Kidney epithelial cell (primary cell): ENCODE data around the gene RRP12. TPM values are rescaled to one million over a fixed set of nuclear protein-coding genes. Genes with fewer than 3 reads are reported as not detected.

Experiments used
- DNase-seq: peaks from one replicate; pipeline ENCODE4 v3.0.0-alpha.2; 2010; ENCODE audit warnings: low read depth
- H3K27me3 ChIP-seq: 2 replicates; pipeline ENCODE4 v1.6.0; 2011; ENCODE audit warnings: low read length; ENCODE audit not compliant: control insufficient read depth, insufficient read depth
- H3K36me3 ChIP-seq: 2 replicates; pipeline ENCODE4 v1.5.1; 2011; ENCODE audit warnings: low read length; ENCODE audit not compliant: control insufficient read depth, insufficient read depth
- H3K4me3 ChIP-seq: 2 replicates; pipeline ENCODE4 v1.5.1; 2011; ENCODE audit warnings: low read depth, mild to moderate bottlenecking, control low read depth, low read length
- total RNA-seq: library from RNA; depleted of rRNA; stranded (reverse); fragments of >200 nt; gene quantifications from 2 replicates; pipeline ENCODE4 v1.2.3, GENCODE V29; 2015
- TF ChIP-seq, protein P1 (sequence below): IDR thresholded peaks from 2 replicates; pipeline ENCODE4 v1.5.1; 2011; ENCODE audit warnings: mild to moderate bottlenecking, moderate library complexity, low read length, control low read depth, inconsistent platforms; ENCODE audit not compliant: insufficient read depth, poor library complexity, severe bottlenecking

RRP12 gene
- total RNA-seq, 1 donor from 2014 or later: 42.6 TPM

- TF ChIP-seq, protein P1, sequence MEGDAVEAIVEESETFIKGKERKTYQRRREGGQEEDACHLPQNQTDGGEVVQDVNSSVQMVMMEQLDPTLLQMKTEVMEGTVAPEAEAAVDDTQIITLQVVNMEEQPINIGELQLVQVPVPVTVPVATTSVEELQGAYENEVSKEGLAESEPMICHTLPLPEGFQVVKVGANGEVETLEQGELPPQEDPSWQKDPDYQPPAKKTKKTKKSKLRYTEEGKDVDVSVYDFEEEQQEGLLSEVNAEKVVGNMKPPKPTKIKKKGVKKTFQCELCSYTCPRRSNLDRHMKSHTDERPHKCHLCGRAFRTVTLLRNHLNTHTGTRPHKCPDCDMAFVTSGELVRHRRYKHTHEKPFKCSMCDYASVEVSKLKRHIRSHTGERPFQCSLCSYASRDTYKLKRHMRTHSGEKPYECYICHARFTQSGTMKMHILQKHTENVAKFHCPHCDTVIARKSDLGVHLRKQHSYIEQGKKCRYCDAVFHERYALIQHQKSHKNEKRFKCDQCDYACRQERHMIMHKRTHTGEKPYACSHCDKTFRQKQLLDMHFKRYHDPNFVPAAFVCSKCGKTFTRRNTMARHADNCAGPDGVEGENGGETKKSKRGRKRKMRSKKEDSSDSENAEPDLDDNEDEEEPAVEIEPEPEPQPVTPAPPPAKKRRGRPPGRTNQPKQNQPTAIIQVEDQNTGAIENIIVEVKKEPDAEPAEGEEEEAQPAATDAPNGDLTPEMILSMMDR: no peak
- no peak for DNase-seq
- no peak overlapping the region for H3K4me3 ChIP-seq
- peaks cover 2% of the 10 kb centered on the region for H3K36me3 ChIP-seq
- H3K27me3 ChIP-seq: no peaks in the 10 kb centered on the region
These were observed 20.6 kb downstream of the RRP12 start for GRCh38 chr10:97380516-97380915.

DNA sequence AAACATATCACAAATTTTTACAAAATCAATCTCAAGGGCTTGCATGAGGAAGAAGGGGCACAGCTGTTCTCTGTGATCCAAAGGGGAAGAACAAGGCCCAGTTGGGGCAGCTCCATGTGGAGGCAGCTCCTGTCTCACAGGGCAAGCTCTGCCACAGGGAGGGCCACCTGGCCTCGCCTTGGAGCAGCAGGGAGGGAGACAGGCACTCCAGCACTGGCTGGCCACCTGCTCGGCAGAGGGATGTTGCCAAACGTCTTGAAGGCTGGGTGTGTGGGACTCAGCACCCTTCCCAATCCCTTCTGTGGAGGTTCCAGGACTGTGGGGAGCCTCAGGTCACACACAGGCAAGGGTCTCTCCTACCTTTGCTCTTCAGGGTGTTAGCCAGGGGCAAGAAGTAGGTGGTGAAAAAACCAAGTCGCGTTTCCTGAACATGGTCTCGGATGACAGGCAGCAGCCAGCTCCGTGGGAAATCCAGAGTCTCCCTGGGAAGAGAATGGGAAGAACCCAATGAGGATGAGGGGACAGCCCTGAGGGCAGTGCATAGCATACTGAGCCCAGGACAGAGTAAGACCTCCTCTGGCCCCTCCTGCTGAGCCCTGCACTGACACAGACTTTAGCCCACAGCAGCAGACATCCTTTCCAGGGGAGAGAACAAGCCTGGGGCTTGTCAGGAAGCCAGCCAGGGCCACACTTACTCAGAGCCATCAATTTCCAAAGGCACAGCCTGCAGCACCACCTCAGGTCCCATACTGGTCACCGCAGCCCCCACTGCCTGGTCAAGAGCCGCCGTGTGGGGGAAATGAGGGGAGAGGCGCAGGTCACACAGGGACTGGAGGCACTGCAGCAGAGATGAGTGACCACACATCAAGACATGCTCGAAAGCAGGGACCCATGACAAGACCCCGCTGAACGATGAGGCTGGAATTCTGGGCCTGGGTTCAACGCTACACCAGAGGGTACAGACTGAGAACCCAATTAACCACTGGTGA, 21.9 kb downstream of the RRP12 start:
- Histone ChIP-seq H3K36me3 (no peaks in the 10 kb centered on the region), H3K27me3 (no peaks in the 10 kb centered on the region), H3K4me3 (no peak overlapping the region)
- TF ChIP-seq, protein P1: no peak
- DNase-seq: no peak

- no peak for DNase-seq
- Histone ChIP-seq H3K36me3 (peaks cover 2% of the 10 kb centered on the region), H3K27me3 (no peaks in the 10 kb centered on the region), H3K4me3 (no peak overlapping the region)
- TF ChIP-seq, protein P1: no peak
These were observed 24.7 kb downstream of the RRP12 start for GRCh38 chr10:97376413-97376812.

DNA sequence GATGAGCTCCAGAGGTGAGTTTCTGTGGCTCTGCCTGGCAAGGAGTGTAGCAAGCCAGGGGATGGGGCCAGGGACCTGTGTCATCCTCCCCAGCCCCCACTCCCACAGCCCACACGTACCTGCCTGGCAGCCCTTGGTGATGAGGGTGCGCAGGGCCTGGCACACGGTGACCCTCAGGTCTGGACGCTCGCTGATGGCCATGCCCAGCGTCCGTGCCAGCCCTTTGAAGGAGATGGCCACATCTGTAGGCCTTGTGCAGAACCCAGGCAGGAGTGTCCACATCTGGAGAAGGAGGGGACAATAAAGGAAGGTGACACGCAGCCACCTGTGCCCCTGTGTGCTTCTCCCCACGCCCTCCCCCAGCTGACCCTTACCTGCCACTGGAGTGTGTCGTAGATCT, 27.7 kb downstream of the RRP12 start:
- H3K27me3 ChIP-seq: no peaks in the 10 kb centered on the region
- TF ChIP-seq, protein P1: no peak
- no peak for DNase-seq
- H3K4me3 ChIP-seq: no peak overlapping the region
- peaks cover 2% of the 10 kb centered on the region for H3K36me3 ChIP-seq

DNA sequence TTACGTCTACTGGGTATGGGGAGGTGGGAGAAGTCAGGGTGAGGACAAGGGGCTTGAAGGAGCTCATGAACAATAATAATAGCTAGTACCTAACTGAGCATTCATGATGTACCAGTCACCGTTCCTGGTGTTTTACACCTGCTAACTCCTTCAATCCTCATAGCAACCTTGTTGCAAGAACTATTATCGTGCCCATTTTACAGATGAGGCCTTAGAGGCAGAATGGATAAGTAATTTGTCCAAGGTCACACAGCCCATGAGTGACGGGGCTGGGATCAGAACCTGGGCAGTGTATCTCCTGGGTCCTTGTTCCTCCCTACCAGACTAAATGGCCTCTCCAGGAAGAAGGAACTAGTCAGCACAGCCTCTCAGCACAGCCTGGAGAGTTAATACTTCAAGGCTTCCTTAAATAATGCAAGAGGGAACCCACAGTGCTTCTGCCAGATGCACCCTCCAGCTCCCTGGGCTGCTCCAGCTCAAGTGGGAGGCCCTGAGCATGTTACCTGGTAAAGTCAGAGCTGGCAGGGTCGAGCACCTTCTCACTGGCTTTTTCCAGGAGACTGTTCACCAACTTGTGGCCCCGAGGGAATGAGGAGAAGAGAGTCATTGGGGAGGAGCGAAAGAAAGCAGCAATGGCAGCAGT, 28.8 kb downstream of the RRP12 start:
- DNase-seq: no peak
- Histone ChIP-seq H3K27me3 (no peaks in the 10 kb centered on the region), H3K4me3 (no peak overlapping the region), H3K36me3 (peaks cover 2% of the 10 kb centered on the region)
- TF ChIP-seq, protein P1: no peak
